HAP-1 (cell line): ENCODE measurements around the gene RAD23A.
"Not testable (repeated sequence)": the region's sequence is repeated elsewhere in the genome, so short reads cannot be mapped to it uniquely, and the experiment has no call there.

Experiments
- DNase-seq, 2 experiments: peaks; one replicate each; pipeline ENCODE4 v3.0.0-alpha.2; 2016 to 2020; ENCODE audit warnings: low spot score in 2 of 2
- H3K27me3 ChIP-seq: fragments of 250-450 bp; sonication (Bioruptor Pico); 2 replicates; pipeline ENCODE4 v1.5.1; 2020; ENCODE audit warnings: low read depth, mild to moderate bottlenecking, moderate library complexity
- H3K36me3 ChIP-seq: fragments of 250-450 bp; sonication (Bioruptor Pico); replicated peaks from 2 replicates; pipeline ENCODE4 v1.5.1; 2020; ENCODE audit warnings: mild to moderate bottlenecking
- H3K4me1 ChIP-seq: fragments of 250-450 bp; sonication (Bioruptor Pico); 2 replicates; pipeline ENCODE4 v1.5.1; 2020; ENCODE audit warnings: mild to moderate bottlenecking
- H3K4me3 ChIP-seq: fragments of 250-450 bp; sonication (Bioruptor Pico); 2 replicates; pipeline ENCODE4 v1.5.1; 2020; ENCODE audit warnings: mild to moderate bottlenecking, moderate library complexity
- H3K9me3 ChIP-seq: fragments of 250-450 bp; sonication (Bioruptor Pico); 2 replicates; pipeline ENCODE4 v1.5.1; 2020; ENCODE audit warnings: mild to moderate bottlenecking, moderate library complexity
- in situ Hi-C: fragments of 300-500 bp; cut with MboI; formaldehyde crosslinking; loops from 3 replicates; pipeline ENCODE4 v1.14.3; 2020; ENCODE audit warnings: low sequenced_read_pairs, inconsistent platforms, mixed read lengths

The RAD23A gene

DNA sequence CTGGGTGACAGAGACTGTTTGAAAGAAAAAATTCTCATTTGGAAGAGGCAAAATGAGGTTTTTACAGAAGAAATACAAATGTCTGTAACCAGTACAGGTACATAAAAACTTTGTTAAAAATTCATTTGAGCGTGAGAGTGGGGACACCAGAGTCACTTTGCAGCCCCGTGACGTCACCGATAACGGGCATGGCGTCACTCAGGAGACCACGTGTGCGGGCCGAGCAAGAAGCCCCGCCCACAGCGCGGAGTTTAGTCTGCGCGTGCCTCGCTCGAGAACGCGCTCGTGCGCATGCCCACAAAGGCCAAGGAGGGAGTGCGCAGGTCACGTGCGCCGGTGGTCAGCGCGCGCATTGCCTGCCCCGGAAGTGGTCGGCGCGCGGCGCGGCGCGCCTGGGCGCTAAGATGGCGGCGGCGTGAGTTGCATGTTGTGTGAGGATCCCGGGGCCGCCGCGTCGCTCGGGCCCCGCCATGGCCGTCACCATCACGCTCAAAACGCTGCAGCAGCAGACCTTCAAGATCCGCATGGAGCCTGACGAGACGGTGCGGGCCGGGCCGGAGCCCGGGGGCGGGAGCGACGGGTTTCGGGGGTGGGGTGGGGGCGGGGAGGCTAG lies at the start of gene RAD23A:
TSS of gene RAD23A (plus strand) at position 384 of the 613 bp plus-strand sequence. CDS start at position 471, 87 bp downstream.
- H3K9me3 ChIP-seq = no peaks in the 10 kb centered on the region
- no peaks in the 10 kb centered on the region for H3K27me3 ChIP-seq
- peaks cover 79% of the 10 kb centered on the region for H3K36me3 ChIP-seq
- peak within 1 kb of the TSS; percentile 61 for H3K4me3 ChIP-seq
- in situ Hi-C loops = no loop called here
- DNase-seq = peak; percentile 93 to 98
- peaks cover 7% of the 10 kb centered on the region for H3K4me1 ChIP-seq

DNA sequence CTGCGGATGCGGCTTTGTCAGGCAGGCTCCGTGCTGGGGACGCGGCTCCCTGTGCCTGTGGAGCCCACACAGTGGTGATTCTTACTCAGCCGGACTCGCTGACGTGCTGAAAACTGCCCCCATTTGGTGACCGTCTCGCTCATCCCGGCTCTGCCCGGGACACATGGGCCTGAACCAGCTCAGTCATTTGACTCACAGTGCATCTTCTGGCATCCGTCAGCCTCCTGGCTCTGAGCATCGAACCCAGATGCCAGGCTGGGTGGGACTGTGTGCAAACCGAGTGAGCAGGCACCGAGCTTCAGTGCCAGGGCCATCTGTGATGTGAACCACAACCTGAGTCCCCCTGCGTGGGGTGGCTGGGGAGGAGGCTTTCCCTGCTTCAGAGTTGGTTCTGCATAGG lies 49.2 kb upstream of the RAD23A start:
- Histone ChIP-seq H3K4me3 (no peak overlapping the region), H3K4me1 (peaks cover 3% of the 10 kb centered on the region; the same call in 1 of the 2 replicates), H3K27me3 (no peaks in the 10 kb centered on the region), H3K9me3 (no peaks in the 10 kb centered on the region), H3K36me3 (peaks cover 29% of the 10 kb centered on the region)
- in situ Hi-C loops = no loop called here
- no peak for DNase-seq

DNA sequence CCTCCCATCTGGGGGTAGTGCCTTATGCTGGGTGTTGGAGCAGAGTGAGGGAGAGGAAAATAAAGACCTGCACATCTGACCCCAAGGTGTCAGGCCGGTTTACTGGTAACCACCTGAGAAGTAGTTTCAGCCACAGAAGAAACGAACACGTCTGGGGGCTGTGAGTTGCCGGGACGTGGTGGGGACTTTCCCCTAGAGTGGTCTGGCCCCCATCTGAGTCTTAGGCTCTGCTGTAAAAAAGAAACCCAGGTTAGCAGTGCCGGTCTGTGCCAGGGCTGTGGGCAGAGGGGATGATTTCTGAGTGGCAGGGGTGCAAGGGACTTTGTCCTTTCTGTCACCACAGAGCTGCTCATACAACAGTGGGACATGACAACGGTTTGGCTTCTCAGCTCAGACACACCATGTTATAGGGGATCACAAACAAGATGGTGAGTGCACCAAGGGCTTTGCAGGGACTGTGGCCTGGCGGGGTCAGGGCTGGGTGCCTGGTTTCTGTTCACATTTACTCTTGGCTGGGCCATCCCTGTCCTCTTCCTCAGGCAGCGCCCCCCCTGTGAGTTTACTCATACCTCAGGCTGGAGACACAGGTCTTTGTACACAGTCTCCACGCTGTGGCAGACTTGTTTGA lies 45.7 kb upstream of the RAD23A start:
- Histone ChIP-seq H3K4me3 (no peak overlapping the region), H3K9me3 (no peaks in the 10 kb centered on the region), H3K4me1 (no peaks in the 10 kb centered on the region), H3K27me3 (no peaks in the 10 kb centered on the region), H3K36me3 (peaks cover 18% of the 10 kb centered on the region)
- DNase-seq = no peak
- in situ Hi-C loops = no loop called here

- in situ Hi-C loops = no loop called here
- no peaks in the 10 kb centered on the region for H3K36me3 ChIP-seq
- no peaks in the 10 kb centered on the region for H3K9me3 ChIP-seq
- no peaks in the 10 kb centered on the region for H3K27me3 ChIP-seq
- H3K4me3 ChIP-seq = no peak overlapping the region
- H3K4me1 ChIP-seq = no peaks in the 10 kb centered on the region; the same call in 1 of the 2 replicates
- no peak for DNase-seq
These were observed 38.5 kb upstream of the RAD23A start for GRCh38 chr19:12907166-12907565.

DNA sequence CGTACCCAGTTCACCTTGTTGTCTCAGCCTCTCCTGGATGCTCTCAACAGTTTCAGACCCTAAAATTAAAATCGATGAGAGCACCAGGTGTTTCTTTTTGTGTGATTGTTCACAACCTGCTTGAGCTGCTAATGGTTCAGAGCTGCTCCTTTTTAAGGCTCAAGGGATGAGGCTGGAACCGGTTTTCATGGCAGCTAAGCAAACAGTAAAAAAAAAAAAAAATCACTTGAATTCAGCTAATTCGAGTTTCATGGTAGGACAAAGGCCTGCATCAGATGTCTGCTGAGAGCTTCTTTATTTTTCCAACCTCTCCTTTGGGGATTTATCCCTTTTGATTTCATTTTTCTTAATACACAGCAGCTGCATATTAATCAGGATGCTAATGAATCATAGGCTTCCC lies 33.1 kb upstream of the RAD23A start:
- in situ Hi-C loops = no loop called here
- Histone ChIP-seq H3K9me3 (no peaks in the 10 kb centered on the region), H3K36me3 (no peaks in the 10 kb centered on the region), H3K27me3 (no peaks in the 10 kb centered on the region), H3K4me1 (peaks cover 7% of the 10 kb centered on the region), H3K4me3 (no peak overlapping the region)
- DNase-seq = no peak

- Histone ChIP-seq H3K9me3 (no peaks in the 10 kb centered on the region; the same call in 1 of the 2 replicates), H3K4me3 (no peak overlapping the region), H3K4me1 (peaks cover 7% of the 10 kb centered on the region), H3K36me3 (no peaks in the 10 kb centered on the region), H3K27me3 (no peaks in the 10 kb centered on the region)
- in situ Hi-C loops = no loop called here
- peak in 1 of 2 experiments; percentile 67 for DNase-seq
These were observed 32.6 kb upstream of the RAD23A start for GRCh38 chr19:12913011-12913561.

DNA sequence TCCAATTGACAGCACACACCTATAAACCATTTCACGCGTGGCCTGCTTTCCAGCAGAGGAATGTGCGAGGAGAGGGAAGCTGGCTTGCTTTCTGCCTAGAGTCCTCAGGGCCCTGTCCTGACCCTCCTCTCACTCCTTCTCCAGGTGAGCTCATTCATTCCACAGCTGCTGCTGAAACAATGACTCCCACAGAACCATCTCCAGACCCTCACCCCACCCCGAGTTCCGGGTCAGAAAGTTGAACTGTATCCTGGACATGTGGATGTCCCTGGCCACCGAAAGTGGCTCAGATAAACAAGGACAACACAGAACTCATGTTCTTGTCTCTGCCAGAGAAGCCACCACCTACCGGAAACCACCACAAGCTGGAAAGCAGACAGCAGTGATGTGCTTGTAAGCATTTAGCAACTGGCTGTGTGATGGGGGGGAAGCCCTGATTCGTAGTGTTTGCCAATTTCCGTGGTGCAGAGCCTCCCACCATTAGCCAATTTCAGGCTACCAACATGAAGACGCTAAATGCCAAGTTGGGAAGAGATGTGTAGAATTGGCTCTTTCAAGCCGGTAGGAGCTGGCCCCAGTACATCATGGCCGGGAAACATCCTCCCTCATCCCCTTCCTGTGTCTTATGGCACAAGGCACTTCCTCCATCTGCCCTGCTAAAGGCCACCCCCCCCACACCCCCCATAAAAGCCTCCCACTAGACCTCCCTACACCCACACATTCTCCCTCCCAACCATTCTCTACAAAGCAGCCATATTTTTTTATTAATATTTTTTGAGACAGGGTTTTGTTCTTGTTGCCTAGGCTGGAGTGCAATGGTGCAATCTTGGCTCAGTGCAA lies 31.6 kb upstream of the RAD23A start:
- Histone ChIP-seq H3K4me3 (no peak overlapping the region), H3K36me3 (no peaks in the 10 kb centered on the region), H3K27me3 (no peaks in the 10 kb centered on the region), H3K4me1 (peaks cover 9% of the 10 kb centered on the region), H3K9me3 (no peaks in the 10 kb centered on the region; the same call in 1 of the 2 replicates)
- in situ Hi-C loops = no loop called here
- no peak for DNase-seq

DNA sequence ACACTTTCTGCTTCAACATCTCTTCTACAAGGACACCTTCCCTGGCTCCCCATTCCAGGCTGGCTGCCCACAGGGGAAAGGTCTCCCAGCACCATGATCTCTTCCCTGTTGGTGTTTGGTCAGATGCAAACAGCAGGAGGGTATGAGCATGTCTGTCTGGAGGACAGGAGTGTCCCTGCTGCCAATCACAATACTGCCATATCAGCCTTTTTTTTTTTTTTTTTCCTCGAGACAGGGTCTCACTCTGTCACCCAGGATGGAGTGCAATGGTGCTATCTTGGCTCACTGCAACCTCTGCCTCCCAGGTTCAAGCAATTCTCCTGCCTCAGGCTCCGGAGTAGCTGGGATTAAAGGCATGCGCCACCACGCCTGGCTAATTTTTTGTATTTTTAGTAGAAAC lies 29.8 kb upstream of the RAD23A start:
- H3K27me3 ChIP-seq, H3K4me3 ChIP-seq, in situ Hi-C loops: not testable (repeated sequence)

DNA sequence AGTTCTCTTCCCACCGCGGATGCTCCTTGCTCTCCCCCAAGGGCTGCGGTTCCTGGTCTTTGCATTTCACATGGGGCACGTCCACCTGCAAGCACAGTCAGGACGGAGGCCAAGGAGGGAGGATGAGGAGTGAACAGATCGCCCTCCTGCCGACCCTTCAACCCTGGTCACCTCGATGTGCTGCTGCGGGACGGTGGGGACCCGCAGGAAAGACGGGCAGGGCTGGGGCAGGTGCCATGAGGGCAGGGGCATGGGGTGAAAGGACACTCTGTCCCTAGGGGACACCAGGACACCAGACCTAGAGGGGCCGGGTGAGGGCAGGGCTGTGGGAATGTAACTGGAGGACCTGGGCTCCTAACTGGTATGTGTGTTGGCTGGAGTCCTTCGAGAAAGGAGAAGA lies 27.4 kb upstream of the RAD23A start:
- in situ Hi-C loops = no loop called here
- Histone ChIP-seq H3K36me3 (peaks cover 11% of the 10 kb centered on the region), H3K27me3 (no peaks in the 10 kb centered on the region), H3K9me3 (no peaks in the 10 kb centered on the region; the same call in 1 of the 2 replicates), H3K4me1 (peaks cover 5% of the 10 kb centered on the region; the same call in 1 of the 2 replicates), H3K4me3 (no peak overlapping the region)
- no peak for DNase-seq

More for the DNA sequence above, 29.8 kb upstream of the RAD23A start:
- not testable (repeated sequence) for H3K4me1 ChIP-seq, H3K36me3 ChIP-seq, H3K9me3 ChIP-seq, DNase-seq

DNA sequence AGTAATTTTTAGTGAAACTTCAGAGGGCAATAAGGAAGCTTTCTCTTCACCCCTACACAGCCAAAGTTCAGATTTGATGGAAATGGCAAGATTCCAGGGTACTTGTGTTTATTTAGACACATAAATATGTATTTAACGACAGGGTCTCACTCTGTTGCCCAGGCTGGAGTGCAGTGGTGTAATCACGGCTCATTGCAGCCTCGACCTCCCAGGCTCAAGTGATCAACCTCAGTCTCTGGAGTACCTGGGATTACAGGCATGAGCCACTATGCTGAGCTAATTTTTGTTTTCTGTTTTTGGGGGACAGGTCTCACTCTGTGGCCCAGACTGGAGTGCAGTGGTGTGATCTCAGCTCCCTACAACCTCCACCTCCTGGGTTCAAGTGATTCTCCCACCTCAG lies 24.6 kb upstream of the RAD23A start:
- no peak for DNase-seq
- H3K36me3 ChIP-seq = peaks cover 37% of the 10 kb centered on the region

GRCh38 chr19:12922959-12923358 lies 22.7 kb upstream of the RAD23A start:
- in situ Hi-C loops = no loop called here
- Histone ChIP-seq H3K36me3 (peaks cover 52% of the 10 kb centered on the region), H3K4me1 (peaks cover 2% of the 10 kb centered on the region; the same call in 1 of the 2 replicates), H3K4me3 (no peak overlapping the region), H3K27me3 (no peaks in the 10 kb centered on the region), H3K9me3 (no peaks in the 10 kb centered on the region; the same call in 1 of the 2 replicates)
- DNase-seq = no peak

More for the DNA sequence above, 24.6 kb upstream of the RAD23A start:
- in situ Hi-C loops = no loop called here
- H3K4me1 ChIP-seq = peaks cover 2% of the 10 kb centered on the region; the same call in 1 of the 2 replicates
- no peaks in the 10 kb centered on the region for H3K27me3 ChIP-seq
- no peaks in the 10 kb centered on the region; the same call in 1 of the 2 replicates for H3K9me3 ChIP-seq
- H3K4me3 ChIP-seq = no peak overlapping the region

GRCh38 chr19:12924621-12925310 lies 20.9 kb upstream of the RAD23A start:
- no peaks in the 10 kb centered on the region for H3K9me3 ChIP-seq
- in situ Hi-C loops = no loop called here
- no peak for DNase-seq
- no peaks in the 10 kb centered on the region for H3K27me3 ChIP-seq
- no peak overlapping the region for H3K4me3 ChIP-seq
- peaks cover 67% of the 10 kb centered on the region for H3K36me3 ChIP-seq
- no peaks in the 10 kb centered on the region for H3K4me1 ChIP-seq

GRCh38 chr19:12930002-12930645 lies 15.5 kb upstream of the RAD23A start:
- no peak for DNase-seq
- H3K4me1 ChIP-seq = peaks cover 10% of the 10 kb centered on the region
- H3K27me3 ChIP-seq = no peaks in the 10 kb centered on the region
- in situ Hi-C loops = no loop called here
- no peaks in the 10 kb centered on the region for H3K9me3 ChIP-seq
- H3K4me3 ChIP-seq = no peak overlapping the region
- H3K36me3 ChIP-seq = peaks cover 63% of the 10 kb centered on the region
